Memory B cell (primary cell): Measurements from ENCODE around the gene GALNT16.

Experiments
- ATAC-seq: fragments of 150-1000 bp; cut with Tn5 transposase; 2 replicates; pipeline ENCODE4 v1.10.0; 2021; ENCODE audit warnings: low read depth, mild to moderate bottlenecking, moderate library complexity
- DNase-seq, 2 donors: peaks; one replicate each; pipeline ENCODE4 v3.0.0; 2022; ENCODE audit warnings: low spot score in 2 of 2
- H3K27ac Mint-ChIP-seq: one replicate; pipeline ENCODE4 v1.8.0; 2022; ENCODE audit warnings: mild to moderate bottlenecking, moderate library complexity, mixed read lengths
- H3K27me3 Mint-ChIP-seq: one replicate; pipeline ENCODE4 v1.8.0; 2022; ENCODE audit warnings: mixed read lengths
- H3K36me3 Mint-ChIP-seq: one replicate; pipeline ENCODE4 v1.8.0; 2022; ENCODE audit warnings: mild to moderate bottlenecking, mixed read lengths
- H3K4me1 Mint-ChIP-seq: one replicate; pipeline ENCODE4 v1.8.0; 2022; ENCODE audit warnings: mixed read lengths
- H3K4me3 Mint-ChIP-seq: one replicate; pipeline ENCODE4 v1.8.0; 2022; ENCODE audit warnings: mild to moderate bottlenecking, moderate library complexity, mixed read lengths
- H3K9me3 Mint-ChIP-seq: one replicate; pipeline ENCODE4 v1.8.0; 2022; ENCODE audit warnings: mixed read lengths

Gene GALNT16

DNA sequence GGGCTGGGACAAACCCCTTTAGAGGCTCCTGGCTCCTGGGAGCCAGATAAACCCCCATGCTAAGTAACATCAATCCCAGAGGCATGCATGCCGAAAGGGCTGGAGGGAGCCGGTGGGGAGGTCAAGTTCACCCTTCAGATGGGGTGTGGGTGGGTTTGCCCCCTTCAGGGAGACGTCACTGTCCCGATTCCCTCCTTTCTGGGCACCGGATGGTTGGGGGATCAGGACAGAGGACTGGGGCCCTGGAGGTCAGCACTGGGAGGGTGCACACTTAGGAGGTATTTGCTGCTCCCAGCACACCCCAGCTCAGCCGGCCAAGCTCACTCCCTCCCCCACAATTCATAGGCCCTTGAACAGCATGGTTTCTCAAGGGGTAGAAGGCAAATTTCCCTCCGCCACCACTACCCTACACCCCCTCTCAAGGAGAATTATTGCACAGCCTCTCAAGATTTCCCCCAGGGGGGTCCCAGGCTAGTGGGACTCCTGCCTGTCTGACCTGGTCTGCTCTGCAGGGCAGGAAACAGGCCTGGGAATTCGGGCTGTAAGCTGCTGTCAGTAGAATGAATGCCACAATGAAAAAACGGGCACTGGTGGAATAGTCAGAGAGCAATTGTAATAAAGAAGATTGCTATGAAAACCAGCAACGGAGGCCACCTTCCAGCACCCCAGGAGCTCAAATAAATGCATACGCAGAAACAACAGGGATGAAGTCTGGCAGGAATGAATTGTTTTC is 63.5 kb downstream of the GALNT16 start:
- peaks cover 4% of the 10 kb centered on the region for H3K4me1 Mint-ChIP-seq
- peaks cover 6% of the 10 kb centered on the region for H3K27me3 Mint-ChIP-seq
- no peaks in the 10 kb centered on the region for H3K36me3 Mint-ChIP-seq
- no peak for DNase-seq
- H3K4me3 Mint-ChIP-seq: no peak overlapping the region
- H3K27ac Mint-ChIP-seq: no peak overlapping the region
- no peak for ATAC-seq
- H3K9me3 Mint-ChIP-seq: no peaks in the 10 kb centered on the region

DNA sequence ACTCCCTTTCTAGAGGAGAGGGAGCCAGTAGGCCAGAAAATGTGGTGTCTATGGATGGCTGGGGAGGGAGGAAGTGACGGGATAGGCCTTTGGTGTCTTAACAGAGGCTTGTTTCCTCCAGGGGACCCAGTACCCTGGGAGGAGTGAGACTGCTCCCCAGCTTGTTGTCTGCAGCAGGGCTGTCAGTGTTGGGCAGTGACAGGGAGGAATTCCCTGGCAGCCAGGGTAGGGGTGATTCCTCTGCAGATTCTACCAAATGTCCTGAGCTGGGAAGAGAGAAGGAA is 64.0 kb downstream of the GALNT16 start:
- ATAC-seq: no peak
- H3K27me3 Mint-ChIP-seq: peaks cover 6% of the 10 kb centered on the region
- H3K27ac Mint-ChIP-seq: no peak overlapping the region

DNA sequence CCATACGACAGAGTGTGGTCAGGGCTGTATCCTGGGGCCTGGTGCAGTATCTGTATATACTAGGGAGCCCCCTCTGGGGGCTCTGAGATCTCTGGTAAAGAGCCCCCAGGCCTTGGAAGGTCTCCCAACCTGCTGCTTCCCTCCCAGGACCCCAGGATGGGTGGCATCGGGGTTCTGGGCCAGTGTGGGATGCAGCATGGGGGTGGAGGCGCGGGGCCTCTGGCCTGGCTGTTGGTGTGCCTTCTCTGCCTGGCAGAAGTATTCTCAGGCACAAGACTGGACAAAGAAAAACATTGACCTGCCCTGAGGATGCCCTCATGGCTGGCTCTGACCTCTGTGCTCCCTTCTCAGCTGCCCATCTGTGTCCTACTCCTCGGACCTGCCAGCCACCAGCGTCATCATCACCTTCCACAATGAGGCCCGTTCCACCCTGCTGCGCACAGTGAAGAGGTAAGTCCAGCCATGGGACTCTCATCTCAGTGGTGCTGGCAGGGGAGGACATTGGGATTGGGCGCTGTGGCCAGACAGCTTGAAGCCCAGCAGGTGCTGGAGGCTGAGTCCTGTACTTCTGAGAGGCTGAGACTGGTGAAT is 64.5 kb downstream of the GALNT16 start:
- no peaks in the 10 kb centered on the region for H3K36me3 Mint-ChIP-seq
- no peaks in the 10 kb centered on the region for H3K4me1 Mint-ChIP-seq
- no peaks in the 10 kb centered on the region for H3K9me3 Mint-ChIP-seq
- no peak overlapping the region for H3K4me3 Mint-ChIP-seq
- no peak overlapping the region for H3K27ac Mint-ChIP-seq
- DNase-seq (no peak), ATAC-seq (no peak)
- H3K27me3 Mint-ChIP-seq: peaks cover 6% of the 10 kb centered on the region

More for the DNA sequence above, 64.0 kb downstream of the GALNT16 start:
- Mint-ChIP-seq H3K4me1 (peaks cover under 1% of the 10 kb centered on the region), H3K4me3 (no peak overlapping the region), H3K36me3 (no peaks in the 10 kb centered on the region), H3K9me3 (no peaks in the 10 kb centered on the region)
- DNase-seq: no peak

DNA sequence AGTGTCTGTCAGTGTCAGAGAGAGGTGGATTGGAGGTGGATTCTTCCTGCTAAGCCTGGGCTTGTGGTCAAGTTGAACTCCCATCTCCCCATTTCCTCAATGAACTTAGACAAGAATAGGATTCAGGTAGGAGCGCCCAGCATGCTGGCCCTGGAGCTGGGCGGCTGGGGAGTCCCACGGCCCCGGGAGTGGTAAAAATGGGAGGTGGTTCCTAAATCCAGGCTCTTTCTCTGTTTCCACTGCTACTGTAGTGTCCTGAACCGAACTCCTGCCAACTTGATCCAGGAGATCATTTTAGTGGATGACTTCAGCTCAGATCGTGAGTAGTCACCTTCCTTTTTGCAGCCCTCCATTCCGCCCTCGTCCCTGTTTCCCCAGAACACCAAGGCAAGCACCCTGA is 65.1 kb downstream of the GALNT16 start:
- no peaks in the 10 kb centered on the region for H3K9me3 Mint-ChIP-seq
- no peaks in the 10 kb centered on the region for H3K4me1 Mint-ChIP-seq
- no peak overlapping the region for H3K27ac Mint-ChIP-seq
- no peaks in the 10 kb centered on the region for H3K36me3 Mint-ChIP-seq
- ATAC-seq (no peak), DNase-seq (no peak)
- H3K27me3 Mint-ChIP-seq: peaks cover 6% of the 10 kb centered on the region
- H3K4me3 Mint-ChIP-seq: no peak overlapping the region

DNA sequence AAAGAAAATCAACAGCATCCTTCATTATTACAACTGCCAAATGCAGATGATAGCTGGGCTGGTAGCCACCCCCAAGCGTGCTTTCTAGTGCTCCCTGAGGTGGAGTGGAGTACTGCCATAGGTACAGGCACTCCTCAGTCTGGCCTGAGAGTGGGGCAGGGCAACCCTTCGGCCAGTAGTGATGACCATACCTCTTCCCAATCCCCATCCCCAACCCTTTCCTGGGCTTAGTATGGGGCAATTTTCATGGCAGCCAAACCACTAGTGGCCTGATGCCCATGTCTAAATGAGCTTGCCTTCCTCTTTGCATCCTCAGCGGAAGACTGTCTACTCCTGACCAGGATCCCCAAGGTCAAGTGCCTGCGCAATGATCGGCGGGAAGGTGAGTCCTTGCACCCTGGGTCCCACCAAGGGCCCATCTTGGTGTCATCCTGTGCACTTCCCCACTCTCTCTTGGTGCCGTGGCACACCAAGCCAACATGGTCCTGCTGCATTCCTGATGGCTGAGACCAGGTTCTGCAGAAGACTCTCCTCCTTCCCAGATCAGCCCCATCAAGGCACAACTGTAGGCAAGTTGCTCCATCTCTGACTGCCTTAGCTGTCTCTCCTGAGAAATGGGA is 65.8 kb downstream of the GALNT16 start:
- Mint-ChIP-seq H3K9me3 (no peaks in the 10 kb centered on the region), H3K4me1 (no peaks in the 10 kb centered on the region), H3K36me3 (no peaks in the 10 kb centered on the region), H3K4me3 (no peak overlapping the region), H3K27ac (no peak overlapping the region), H3K27me3 (peaks cover 6% of the 10 kb centered on the region)
- DNase-seq: no peak
- ATAC-seq: no peak

DNA sequence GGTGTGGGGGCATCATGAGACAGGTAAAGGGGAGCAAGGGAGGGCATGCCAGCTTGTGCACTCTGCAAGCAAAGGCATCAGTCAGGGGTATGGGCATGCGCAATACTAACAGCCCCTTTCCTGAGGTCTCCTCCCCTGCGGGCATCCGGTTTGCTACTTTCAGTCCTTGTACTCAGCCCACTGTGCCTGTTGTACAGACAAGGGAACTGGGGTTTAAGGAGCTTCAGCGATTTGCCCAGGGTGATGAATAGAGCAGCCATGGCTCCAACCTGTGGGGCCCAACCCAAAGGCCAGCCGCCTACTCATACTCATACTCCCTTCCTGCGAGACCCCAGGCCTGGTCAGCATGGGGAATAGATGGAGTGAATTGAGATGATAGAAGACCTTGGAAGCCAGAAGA is 66.7 kb downstream of the GALNT16 start:
- no peak for ATAC-seq
- Mint-ChIP-seq H3K36me3 (no peaks in the 10 kb centered on the region), H3K27me3 (peaks cover 6% of the 10 kb centered on the region), H3K4me3 (no peak overlapping the region), H3K27ac (no peak overlapping the region), H3K4me1 (no peaks in the 10 kb centered on the region), H3K9me3 (no peaks in the 10 kb centered on the region)
- no peak for DNase-seq

DNA sequence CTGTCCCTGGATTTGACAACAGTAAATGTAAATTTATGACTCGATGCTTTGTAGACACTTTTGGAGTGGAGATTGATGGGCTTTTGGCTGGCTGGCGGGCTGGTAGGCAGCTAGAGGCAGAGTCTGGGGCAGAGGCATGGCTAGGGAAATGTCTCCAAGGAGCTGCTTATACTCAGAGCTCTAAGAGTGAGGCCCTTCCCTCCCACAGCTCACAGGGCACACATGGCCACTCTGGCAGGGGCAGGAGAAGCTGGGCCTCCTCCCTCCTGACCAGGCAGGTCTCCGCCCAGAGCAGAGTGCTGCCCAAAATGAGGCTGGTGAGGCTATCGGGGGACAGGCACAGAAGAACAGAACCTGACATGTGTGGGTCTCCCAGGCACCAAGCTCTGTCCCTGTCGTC is 67.5 kb downstream of the GALNT16 start:
- no peak for DNase-seq

DNA sequence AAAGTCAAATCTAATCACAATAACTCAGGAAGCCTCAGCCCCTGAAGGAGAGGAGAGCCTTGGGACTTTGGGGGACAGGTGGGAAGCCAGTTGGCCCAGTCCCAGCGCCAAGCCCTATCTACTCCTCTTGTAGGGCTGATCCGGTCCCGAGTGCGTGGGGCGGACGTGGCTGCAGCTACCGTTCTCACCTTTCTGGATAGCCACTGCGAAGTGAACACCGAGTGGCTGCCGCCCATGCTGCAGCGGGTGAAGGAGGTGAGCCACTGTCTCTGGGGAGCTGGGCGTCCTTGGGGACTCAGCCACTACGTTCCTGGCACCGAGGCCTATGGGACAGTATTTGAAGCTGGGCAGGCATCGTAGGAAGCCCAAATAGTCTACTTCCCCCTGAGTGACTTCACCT is 68.4 kb downstream of the GALNT16 start:
- Mint-ChIP-seq H3K4me1 (no peaks in the 10 kb centered on the region), H3K9me3 (no peaks in the 10 kb centered on the region)
- no peak for ATAC-seq

More for the DNA sequence above, 67.5 kb downstream of the GALNT16 start:
- no peak for ATAC-seq
- Mint-ChIP-seq H3K9me3 (no peaks in the 10 kb centered on the region), H3K27ac (no peak overlapping the region), H3K36me3 (no peaks in the 10 kb centered on the region), H3K4me1 (no peaks in the 10 kb centered on the region), H3K4me3 (no peak overlapping the region), H3K27me3 (peaks cover 6% of the 10 kb centered on the region)

DNA sequence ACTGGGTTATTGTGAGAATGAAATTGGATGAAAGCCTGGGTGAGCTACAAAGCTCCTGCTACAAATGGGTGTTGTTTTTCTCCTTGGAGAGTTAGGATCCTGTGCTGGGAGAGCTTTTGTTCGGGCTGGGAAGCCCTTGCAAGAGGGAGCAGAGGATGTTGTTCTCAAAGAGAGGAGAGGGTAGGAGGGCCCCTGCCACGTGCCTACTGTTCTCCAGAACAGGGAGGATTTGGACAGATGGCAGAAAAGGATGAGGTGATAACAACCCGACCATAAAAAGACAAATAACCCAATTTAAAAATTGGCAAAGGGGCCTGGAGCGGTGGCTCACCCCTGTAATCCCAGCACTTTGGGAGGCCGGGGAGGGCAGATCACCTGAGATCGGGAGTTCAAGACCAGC is 68.8 kb downstream of the GALNT16 start:
- Mint-ChIP-seq H3K4me3 (no peak overlapping the region), H3K27ac (no peak overlapping the region), H3K4me1 (no peaks in the 10 kb centered on the region), H3K36me3 (no peaks in the 10 kb centered on the region), H3K27me3 (peaks cover 6% of the 10 kb centered on the region), H3K9me3 (no peaks in the 10 kb centered on the region)
- DNase-seq (no peak), ATAC-seq (no peak)

More for the DNA sequence above, 68.4 kb downstream of the GALNT16 start:
- Mint-ChIP-seq H3K27ac (no peak overlapping the region), H3K27me3 (peaks cover 6% of the 10 kb centered on the region), H3K4me3 (no peak overlapping the region), H3K36me3 (no peaks in the 10 kb centered on the region)
- DNase-seq: no peak

DNA sequence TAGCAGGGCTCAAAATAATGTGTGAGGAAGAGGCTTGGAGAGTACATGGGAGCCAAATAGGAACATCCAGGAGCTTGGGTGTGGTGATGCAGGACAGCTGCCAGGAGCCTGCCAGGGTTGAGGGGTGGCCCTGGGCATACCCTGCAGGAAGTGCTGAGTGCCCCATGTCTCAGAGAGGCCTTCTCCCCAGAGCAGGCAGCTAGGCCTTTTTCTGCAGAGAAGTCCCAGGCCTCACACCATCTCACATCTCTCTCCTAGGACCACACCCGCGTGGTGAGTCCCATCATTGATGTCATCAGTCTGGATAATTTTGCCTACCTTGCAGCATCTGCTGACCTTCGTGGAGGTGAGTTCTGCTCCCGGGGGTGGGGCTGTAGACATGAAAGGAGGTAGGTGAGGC is 71.2 kb downstream of the GALNT16 start:
- no peak overlapping the region for H3K4me3 Mint-ChIP-seq
- no peaks in the 10 kb centered on the region for H3K36me3 Mint-ChIP-seq
- no peak for ATAC-seq
- peaks cover 5% of the 10 kb centered on the region for H3K27me3 Mint-ChIP-seq
- H3K9me3 Mint-ChIP-seq: no peaks in the 10 kb centered on the region
- no peaks in the 10 kb centered on the region for H3K4me1 Mint-ChIP-seq
- DNase-seq: no peak
- H3K27ac Mint-ChIP-seq: no peak overlapping the region

DNA sequence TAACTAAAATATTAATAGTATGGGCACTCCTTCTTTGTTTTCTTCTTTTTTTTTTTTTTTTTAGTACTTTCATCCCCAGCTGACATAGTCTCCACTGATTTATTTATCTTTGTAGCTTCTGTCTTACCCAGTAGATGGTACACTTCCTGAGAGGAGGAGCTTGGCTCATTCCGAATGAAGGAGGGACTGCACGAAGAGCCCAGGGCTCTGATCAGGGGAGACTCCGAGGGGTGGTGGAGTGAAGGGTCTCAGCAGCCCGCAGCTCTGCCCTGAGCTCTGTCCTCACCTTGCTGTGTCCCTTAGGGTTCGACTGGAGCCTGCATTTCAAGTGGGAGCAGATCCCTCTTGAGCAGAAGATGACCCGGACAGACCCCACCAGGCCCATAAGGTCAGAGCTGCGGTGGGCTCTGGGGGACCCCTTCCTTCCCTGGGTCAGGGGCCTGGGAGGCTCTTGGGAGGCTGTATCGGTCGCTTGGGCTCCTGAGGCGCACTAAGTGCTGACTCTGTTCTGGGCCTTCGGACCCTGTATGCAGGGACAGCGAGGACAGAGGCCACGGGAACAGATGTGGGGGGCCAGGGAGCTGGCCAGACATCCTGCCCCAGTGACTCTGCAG is 72.9 kb downstream of the GALNT16 start:
- Mint-ChIP-seq H3K4me1 (peaks cover 7% of the 10 kb centered on the region), H3K36me3 (no peaks in the 10 kb centered on the region), H3K4me3 (no peak overlapping the region), H3K9me3 (no peaks in the 10 kb centered on the region), H3K27me3 (peaks cover 10% of the 10 kb centered on the region), H3K27ac (no peak overlapping the region)
- no peak for ATAC-seq
- no peak for DNase-seq

DNA sequence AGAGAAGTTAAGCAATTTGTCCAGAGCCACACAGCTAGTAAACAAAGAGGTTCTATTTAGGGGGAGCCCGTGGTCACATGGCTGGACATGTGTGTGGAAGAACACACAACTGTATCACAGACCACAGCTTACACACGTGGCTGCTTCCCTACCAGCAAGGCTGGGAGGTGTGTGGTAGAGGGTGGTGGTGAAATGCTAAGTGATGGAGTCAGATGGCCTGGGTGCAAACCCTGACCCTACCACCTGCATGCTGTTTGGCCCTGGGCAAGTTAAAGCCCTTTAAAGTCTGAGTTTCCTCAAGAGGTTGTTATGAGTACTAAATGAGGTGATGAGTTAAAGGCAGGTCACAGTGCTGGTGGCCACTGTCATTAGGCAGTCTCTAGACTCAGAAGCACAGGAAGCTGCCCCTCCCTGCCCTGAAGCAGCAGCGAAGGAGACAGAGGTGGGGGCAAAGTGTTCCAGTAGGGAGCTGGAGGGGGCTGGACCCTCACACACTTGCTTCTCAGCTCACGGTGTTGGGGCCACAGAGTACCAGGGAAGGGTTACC is 73.9 kb downstream of the GALNT16 start:
- no peak overlapping the region for H3K4me3 Mint-ChIP-seq
- peaks cover 13% of the 10 kb centered on the region for H3K27me3 Mint-ChIP-seq
- H3K4me1 Mint-ChIP-seq: peaks cover 7% of the 10 kb centered on the region
- no peak overlapping the region for H3K27ac Mint-ChIP-seq
- H3K36me3 Mint-ChIP-seq: no peaks in the 10 kb centered on the region
- ATAC-seq (no peak), DNase-seq (no peak)
- no peaks in the 10 kb centered on the region for H3K9me3 Mint-ChIP-seq

DNA sequence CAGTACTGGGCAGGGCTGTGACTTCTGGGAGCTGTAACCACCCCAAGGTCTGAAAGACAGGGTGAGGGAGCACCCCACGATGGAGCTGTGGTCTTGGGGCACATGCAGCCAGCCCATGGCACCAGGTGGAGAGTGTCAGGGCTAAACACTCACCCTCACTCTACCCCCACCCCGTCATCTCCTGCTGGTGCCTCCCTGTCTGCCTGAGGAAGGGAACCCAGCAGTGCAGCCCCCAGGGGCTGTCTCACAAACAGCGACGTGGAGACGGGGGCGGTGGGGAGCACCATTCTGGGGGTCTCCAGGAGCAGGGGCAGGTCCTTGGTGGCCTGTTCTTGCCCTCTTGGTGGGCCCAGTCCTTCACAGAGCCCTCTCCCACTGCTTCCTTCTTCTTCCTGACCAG is 74.6 kb downstream of the GALNT16 start:
- Mint-ChIP-seq H3K4me3 (no peak overlapping the region), H3K4me1 (peaks cover 7% of the 10 kb centered on the region), H3K27me3 (peaks cover 17% of the 10 kb centered on the region), H3K36me3 (no peaks in the 10 kb centered on the region), H3K9me3 (no peaks in the 10 kb centered on the region), H3K27ac (no peak overlapping the region)
- DNase-seq: no peak
- no peak for ATAC-seq

DNA sequence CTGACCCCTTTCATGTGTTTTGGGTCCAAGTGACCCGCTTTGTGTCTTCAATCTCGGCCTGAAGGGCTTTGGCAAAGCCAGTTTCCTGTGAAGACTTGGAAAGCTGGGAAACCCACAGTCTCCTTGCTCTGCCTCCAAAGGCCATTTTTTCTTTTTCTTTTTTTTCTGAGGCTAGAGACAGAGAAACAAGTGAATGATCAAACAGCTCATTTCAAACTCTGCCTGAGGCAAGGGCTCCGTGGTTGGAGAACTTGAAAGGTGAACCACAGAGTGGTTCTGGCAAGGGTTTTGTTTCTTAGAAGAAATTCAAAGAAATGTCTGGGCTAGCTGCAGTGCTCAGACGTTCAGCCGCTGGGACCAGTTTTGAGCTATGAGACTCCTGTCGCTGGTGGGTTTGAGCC is 75.4 kb downstream of the GALNT16 start:
- Mint-ChIP-seq H3K4me1 (peaks cover 7% of the 10 kb centered on the region), H3K9me3 (no peaks in the 10 kb centered on the region), H3K36me3 (no peaks in the 10 kb centered on the region), H3K4me3 (no peak overlapping the region), H3K27me3 (peaks cover 17% of the 10 kb centered on the region), H3K27ac (no peak overlapping the region)
- DNase-seq (no peak), ATAC-seq (no peak)
